Gastroesophageal sphincter (tissue), 3 donors: ENCODE results near the gene EMILIN1.

ENCODE experiments used
- EP300 ChIP-seq: sonication (generic); formaldehyde crosslinking; IDR thresholded peaks from one replicate; pipeline ENCODE4 v1.6.1; 2017; ENCODE audit warnings: antibody characterized with exemption, mild to moderate bottlenecking
- POLR2A ChIP-seq, 2 donors: fragments of 450-650 bp; IDR thresholded peaks; one replicate each; pipeline ENCODE4 v1.6.1; 2017; ENCODE audit warnings: antibody characterized with exemption in 2 of 2, mild to moderate bottlenecking in 2 of 2, moderate library complexity in 1 of 2
- POLR2AphosphoS5 ChIP-seq: sonication (generic); formaldehyde crosslinking; IDR thresholded peaks from one replicate; pipeline ENCODE4 v1.6.1; 2017; ENCODE audit warnings: antibody characterized with exemption
- TF ChIP-seq, protein P1 (sequence below), 4 experiments: fragments of 200-600 bp in 2 of 4; fragments of 450-650 bp in 2 of 4; sonication (generic) in 1 of 4; IDR thresholded peaks; one replicate each; pipeline ENCODE4 v1.5.1; 2017 to 2019; ENCODE audit warnings: antibody characterized with exemption in 4 of 4, mild to moderate bottlenecking in 2 of 4, moderate library complexity in 2 of 4

GRCh38 chr2:27121906-27122305, 43.5 kb downstream of the EMILIN1 start:
- TF ChIP-seq, protein P1, sequence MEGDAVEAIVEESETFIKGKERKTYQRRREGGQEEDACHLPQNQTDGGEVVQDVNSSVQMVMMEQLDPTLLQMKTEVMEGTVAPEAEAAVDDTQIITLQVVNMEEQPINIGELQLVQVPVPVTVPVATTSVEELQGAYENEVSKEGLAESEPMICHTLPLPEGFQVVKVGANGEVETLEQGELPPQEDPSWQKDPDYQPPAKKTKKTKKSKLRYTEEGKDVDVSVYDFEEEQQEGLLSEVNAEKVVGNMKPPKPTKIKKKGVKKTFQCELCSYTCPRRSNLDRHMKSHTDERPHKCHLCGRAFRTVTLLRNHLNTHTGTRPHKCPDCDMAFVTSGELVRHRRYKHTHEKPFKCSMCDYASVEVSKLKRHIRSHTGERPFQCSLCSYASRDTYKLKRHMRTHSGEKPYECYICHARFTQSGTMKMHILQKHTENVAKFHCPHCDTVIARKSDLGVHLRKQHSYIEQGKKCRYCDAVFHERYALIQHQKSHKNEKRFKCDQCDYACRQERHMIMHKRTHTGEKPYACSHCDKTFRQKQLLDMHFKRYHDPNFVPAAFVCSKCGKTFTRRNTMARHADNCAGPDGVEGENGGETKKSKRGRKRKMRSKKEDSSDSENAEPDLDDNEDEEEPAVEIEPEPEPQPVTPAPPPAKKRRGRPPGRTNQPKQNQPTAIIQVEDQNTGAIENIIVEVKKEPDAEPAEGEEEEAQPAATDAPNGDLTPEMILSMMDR (IDR thresholded peaks at IDR 0.05) = no peak
- TF ChIP-seq POLR2A (IDR thresholded peaks at IDR 0.05) (no peak), EP300 (no peak), POLR2AphosphoS5 (no peak)
